Measurements from ENCODE around the gene FALEC. TPM values are rescaled to one million over a fixed set of nuclear protein-coding genes. Genes with fewer than 3 reads are reported as not detected.

The FALEC gene
- total RNA-seq, 1 donor = 1.3 TPM

DNA sequence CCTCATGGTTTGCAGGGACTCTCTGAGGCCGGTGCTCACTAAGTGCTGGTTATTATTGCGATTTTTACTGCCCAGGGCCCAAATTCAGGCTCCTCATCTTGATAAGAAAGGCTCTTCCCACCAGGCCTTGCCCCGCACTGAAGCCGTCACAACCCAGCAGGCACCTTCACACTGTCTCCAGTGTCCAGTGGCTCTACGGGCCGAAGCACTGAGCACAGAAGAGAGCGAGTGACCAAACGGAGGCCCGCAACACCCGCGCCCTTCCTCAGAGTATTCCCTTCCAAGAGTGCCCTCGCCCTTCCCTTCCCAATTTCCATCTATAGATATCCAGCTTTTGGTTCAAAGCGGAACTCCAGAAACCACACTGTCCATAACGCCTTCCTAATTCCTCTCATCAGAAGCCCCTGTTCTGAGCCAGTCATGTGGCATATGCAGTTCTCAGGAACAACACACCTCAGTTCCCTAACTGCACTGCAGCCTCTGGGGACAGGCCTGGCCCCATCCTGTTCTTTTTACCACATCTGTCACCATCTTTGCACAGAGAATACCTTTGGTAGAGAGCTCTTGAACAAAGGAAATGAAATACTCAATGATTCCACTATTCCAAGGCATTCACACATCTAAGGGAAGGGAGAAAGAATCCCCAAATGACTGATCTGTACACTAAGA, 15.1 kb downstream of the FALEC start:
- TF ChIP-seq, protein P1, sequence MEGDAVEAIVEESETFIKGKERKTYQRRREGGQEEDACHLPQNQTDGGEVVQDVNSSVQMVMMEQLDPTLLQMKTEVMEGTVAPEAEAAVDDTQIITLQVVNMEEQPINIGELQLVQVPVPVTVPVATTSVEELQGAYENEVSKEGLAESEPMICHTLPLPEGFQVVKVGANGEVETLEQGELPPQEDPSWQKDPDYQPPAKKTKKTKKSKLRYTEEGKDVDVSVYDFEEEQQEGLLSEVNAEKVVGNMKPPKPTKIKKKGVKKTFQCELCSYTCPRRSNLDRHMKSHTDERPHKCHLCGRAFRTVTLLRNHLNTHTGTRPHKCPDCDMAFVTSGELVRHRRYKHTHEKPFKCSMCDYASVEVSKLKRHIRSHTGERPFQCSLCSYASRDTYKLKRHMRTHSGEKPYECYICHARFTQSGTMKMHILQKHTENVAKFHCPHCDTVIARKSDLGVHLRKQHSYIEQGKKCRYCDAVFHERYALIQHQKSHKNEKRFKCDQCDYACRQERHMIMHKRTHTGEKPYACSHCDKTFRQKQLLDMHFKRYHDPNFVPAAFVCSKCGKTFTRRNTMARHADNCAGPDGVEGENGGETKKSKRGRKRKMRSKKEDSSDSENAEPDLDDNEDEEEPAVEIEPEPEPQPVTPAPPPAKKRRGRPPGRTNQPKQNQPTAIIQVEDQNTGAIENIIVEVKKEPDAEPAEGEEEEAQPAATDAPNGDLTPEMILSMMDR (IDR thresholded peaks at IDR 0.05; ENCODE audit: insufficient read depth, low read depth, low read length) = no peak

DNA sequence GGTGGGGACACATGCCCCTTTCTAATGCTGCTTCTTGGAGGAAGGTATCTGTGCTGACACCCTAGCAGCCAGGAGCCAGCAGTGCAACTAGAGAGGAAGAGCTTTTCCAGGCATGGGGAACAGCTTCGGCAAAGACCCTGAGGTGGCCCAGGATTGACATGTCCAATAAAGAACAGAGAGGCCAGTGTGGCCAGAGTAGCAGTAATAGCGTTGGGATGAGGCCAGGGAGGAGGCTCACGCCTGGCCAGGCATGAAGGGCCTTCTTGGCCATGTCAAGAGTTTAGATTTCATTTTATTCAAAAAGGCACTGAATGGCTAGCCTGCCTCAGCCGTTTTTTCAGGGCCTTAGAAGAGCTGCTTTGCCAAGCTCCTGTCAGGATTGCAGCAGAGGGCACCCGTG, 17.3 kb downstream of the FALEC start:
- no peak for DNase-seq (ENCODE audit: low read depth)
- TF ChIP-seq, protein P1 (IDR thresholded peaks at IDR 0.05; ENCODE audit: insufficient read depth, low read depth, low read length) = no peak
- H3K4me3 ChIP-seq (ENCODE audit: low read depth, low read length) = no peak overlapping the region

More for the DNA sequence above, 15.1 kb downstream of the FALEC start:
- DNase-seq (ENCODE audit: low read depth) = no peak
- H3K4me3 ChIP-seq (ENCODE audit: low read depth, low read length) = no peak overlapping the region

DNA sequence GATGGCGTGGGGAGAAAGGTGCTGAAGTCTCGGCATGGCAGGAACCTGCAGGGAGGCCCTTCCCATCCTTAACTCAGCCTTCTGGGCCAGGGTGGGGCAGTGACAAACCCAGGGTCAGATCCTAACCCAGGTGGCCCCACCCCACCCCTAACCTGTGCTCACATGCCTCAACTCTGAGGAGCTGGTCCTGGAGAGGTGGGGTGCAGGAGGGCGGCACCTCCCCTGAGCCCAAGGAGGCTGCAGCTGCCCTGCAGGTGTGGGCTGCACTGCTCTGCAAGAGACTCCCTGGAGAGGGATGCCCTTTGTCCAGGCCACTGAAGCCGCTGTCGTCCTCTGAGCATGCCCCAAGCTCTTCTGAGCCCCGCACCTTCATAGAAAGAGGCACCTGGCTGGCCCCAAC, 18.4 kb downstream of the FALEC start:
- TF ChIP-seq, protein P1 (IDR thresholded peaks at IDR 0.05; ENCODE audit: insufficient read depth, low read depth, low read length) = no peak
- no peak for DNase-seq (ENCODE audit: low read depth)
- H3K4me3 ChIP-seq (ENCODE audit: low read depth, low read length) = no peak overlapping the region

DNA sequence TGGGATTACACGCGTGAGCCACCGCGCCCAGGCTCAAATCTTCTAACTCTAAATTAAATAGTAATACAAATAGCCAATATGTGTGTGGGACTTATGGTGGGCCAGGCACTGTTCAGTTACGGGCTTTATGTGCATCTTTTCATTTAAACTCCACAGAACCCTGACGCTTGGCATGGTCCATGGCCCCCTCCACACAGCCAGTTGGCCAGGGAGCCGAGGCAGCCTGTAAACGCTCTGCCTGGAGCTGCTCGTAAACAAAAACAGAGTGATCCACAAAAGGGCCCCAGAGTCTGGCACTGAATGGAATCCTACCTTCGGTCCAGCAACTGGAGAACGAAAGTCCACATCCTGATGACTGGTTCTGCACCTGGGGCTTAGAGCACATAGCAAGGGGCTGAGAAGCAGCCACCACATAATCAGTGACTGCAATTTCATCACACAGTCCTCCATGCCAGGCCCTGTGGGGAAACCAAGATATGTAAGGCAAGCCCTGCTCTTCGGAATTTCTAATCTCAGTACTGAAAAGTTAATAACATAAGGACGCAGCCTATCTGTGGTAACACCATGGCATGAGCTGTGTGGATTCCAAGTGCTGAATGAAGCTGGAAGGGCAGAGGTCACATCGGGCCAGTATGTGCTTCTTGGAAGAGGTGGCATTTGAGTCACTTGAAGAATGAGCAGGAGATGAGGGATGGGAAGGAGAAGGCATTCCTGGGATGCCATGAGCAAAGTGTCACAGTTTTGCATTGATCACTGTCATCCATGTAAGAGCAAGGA, 20.1 kb downstream of the FALEC start:
- TF ChIP-seq, protein P1 (IDR thresholded peaks at IDR 0.05; ENCODE audit: insufficient read depth, low read depth, low read length) = no peak
- peak; percentile 61 for DNase-seq (ENCODE audit: low read depth)
- no peak overlapping the region for H3K4me3 ChIP-seq (ENCODE audit: low read depth, low read length)

DNA sequence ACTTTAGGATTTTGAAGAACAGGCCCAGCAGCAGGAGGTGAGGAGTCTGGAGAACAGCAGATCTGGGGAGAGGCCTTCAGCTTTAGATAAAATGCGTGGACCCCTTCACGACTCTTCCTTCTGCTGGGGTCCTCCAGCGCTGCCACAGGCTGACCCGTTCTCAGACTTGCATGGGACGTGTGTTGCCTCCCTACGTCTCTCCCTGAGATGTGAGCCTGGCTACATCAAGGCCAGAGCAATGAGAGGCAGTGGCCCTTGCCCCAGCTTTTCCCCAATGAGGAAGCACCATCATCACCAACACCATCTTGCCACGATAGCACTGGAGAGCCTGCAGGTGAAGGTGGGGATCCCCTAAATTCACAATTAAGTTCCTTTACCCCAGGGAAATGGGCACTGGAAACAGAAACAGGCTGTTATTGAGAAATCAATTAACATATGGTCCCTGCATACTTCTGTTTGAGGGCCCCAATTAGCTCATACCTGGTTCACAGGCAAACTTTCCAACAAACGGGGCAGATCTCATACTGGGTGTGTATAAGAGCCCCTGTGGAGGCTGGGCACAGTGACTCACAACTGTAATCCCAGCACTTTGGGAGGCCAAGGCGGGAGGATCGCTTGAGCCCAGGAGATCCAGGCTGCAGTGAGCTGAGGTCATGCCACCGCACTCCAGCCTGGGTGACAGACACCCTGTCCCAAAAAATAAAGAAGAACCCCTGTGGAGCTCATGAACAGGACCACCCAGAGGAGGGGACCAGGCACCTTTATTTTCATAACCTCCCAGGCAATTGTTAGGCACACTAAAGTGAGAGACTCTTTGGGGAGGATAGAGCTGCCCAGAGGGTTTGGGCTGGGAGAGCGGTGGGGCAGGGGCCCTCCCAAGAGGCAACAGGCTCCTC, 21.5 kb downstream of the FALEC start:
- TF ChIP-seq, protein P1 (IDR thresholded peaks at IDR 0.05; ENCODE audit: insufficient read depth, low read depth, low read length) = no peak
- no peak overlapping the region for H3K4me3 ChIP-seq (ENCODE audit: low read depth, low read length)
- DNase-seq (ENCODE audit: low read depth) = no peak

Measured in fibroblast of villous mesenchyme (primary cell).